ENCODE measurements around the gene IMPA2. TPM values are rescaled to one million over a fixed set of nuclear protein-coding genes. Genes with fewer than 3 reads are reported as not detected.

IMPA2 gene
- total and polyA plus RNA-seq, 2 of the 13 experiments (the other 11 are each of a cell fraction or from before 2014, with no cell fraction given) = 37.8 to 71.8 TPM

DNA sequence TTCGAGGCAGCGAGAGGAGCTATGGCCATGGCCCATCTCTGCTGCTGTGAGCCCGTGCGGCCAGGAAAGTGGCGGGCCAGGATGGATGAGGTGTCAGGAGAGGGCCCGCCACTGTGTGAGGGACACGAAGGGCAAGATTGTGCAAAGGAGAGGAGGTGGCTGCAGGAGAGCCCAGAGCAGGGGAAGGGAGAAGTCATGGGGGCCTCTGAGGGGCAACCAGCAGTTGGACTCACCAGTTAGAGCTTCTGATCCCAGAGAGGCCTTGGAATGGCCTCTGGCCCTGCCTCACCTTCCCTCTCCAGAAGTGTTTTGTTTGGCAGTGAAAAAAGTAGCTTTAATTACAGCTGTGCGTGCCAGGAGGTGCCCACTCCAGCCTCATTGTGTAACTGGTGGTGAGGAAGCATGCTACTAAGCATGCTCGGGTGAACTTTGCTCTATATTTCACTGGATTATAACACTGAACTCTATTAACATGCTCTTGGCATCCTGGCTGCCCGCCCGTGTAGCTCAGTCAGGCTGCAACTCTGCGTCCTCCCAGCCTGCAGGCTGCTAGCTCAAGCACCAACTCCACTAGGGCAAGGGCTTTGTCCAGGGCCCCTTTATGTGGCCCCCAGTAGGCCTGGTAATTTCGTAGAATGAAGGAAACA, 34.2 kb downstream of the IMPA2 start:
- Histone ChIP-seq H3K4me3 (replicated peaks in 1 of 3; ENCODE audit: insufficient read depth in 1 of 3, low read depth in 2 of 3, low read length in 3 of 3) (no peak overlapping the region), H4K20me1 (ENCODE audit: insufficient read depth, low read length) (no peaks in the 10 kb centered on the region), H3K4me1 (ENCODE audit: insufficient read depth, low read length) (peaks cover under 1% of the 10 kb centered on the region; the same call in 1 of the 2 replicates), H3K9ac (ENCODE audit: insufficient read depth, low read depth, low read length) (no peak overlapping the region), H2AFZ (ENCODE audit: low read length) (no peak overlapping the region), H3K36me3 (replicated peaks in 1 of 2; ENCODE audit: control insufficient read depth in 1 of 2, insufficient read depth in 2 of 2, low read length in 2 of 2) (peaks cover 14 to 64% of the 10 kb centered on the region in 2 experiments; a peak in 4 of 5 replicates), H3K27me3 (ENCODE audit: control insufficient read depth in 1 of 2, insufficient read depth in 2 of 2, low read length in 2 of 2) (no peaks in the 10 kb centered on the region), H3K79me2 (ENCODE audit: insufficient read depth, low read length) (no peaks in the 10 kb centered on the region), H3K9me3 (ENCODE audit: low read length) (no peaks in the 10 kb centered on the region), H3K27ac (ENCODE audit: extremely low read length, insufficient read depth, low read length) (no peak overlapping the region), H3K4me2 (ENCODE audit: low read depth, low read length) (no peak overlapping the region)
- no peak for DNase-seq (ENCODE audit: low spot score)
- no peak for FAIRE-seq
- POLR2A ChIA-PET = no interaction called here
- CTCF ChIA-PET (ENCODE audit: low intra/inter-chr PET ratio, low total read pairs) = no interaction called here
- no peak for ATAC-seq
- BruUV-seq (replicated peaks) = no TSS peak
- 86% methylated on average over 13 of the region's 13 CpGs for WGBS (ENCODE audit: low lambda C conversion rate)
- intact Hi-C loops (cut with micrococcal nuclease; ENCODE audit: unreplicated experiment) = no loop called here
- in situ Hi-C loops (cut with HindIII; ENCODE audit: extremely low pct_ligation_motif_present, low pct_unique_long_range_greater_than_20kb) = no loop called here
- TF ChIP-seq MED1 (CRISPR knock-in tag; IDR thresholded peaks at IDR 0.05) (no peak), ETV6 (CRISPR knock-in tag; conservative IDR thresholded peaks at IDR 0.05) (no peak), ZNF34 (CRISPR knock-in tag; IDR thresholded peaks at IDR 0.05; ENCODE audit: borderline replicate concordance) (no peak), ZFP36L2 (CRISPR knock-in tag; IDR thresholded peaks at IDR 0.05) (no peak), ZBTB1 (CRISPR knock-in tag; IDR thresholded peaks at IDR 0.05; ENCODE audit: borderline replicate concordance) (no peak), PHB2 (IDR thresholded peaks at IDR 0.05; ENCODE audit: partially characterized antibody) (no peak), SNAI1 (CRISPR knock-in tag; IDR thresholded peaks at IDR 0.05; ENCODE audit: borderline replicate concordance) (no peak), SMAD1 (CRISPR knock-in tag; IDR thresholded peaks at IDR 0.05; ENCODE audit: borderline replicate concordance, low read depth) (no peak)

DNA sequence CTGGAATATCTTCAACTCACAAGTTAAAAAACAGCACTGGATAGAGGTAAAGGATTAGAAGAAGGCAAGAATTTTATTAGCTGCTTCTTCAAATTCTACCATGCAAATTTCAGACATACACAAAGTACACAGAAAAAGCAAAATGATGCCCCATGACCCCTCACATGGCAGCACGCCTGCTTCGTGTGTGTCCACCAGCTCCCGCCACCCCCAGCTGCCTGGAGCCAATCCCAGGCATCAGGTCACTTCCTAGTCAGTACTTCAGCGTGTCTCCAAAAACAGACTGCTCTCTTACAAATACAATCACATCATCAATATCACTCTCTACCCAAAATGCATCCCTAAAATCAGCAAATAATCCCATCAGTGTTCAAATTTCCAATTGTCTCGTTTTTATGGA, 35.8 kb downstream of the IMPA2 start:
- no peak overlapping the region for H3K4me2 ChIP-seq (ENCODE audit: low read depth, low read length)
- H3K9ac ChIP-seq (ENCODE audit: insufficient read depth, low read depth, low read length) = no peak overlapping the region
- POLR2A ChIA-PET = no interaction called here
- H3K4me3 ChIP-seq (replicated peaks in 1 of 3; ENCODE audit: insufficient read depth in 1 of 3, low read depth in 2 of 3, low read length in 3 of 3) = no peak overlapping the region
- no peak overlapping the region for H2AFZ ChIP-seq (ENCODE audit: low read length)
- FAIRE-seq (no peak), ATAC-seq (no peak), DNase-seq (ENCODE audit: low spot score) (no peak)
- CTCF ChIA-PET (ENCODE audit: low intra/inter-chr PET ratio, low total read pairs) = no interaction called here
- peaks cover 11 to 54% of the 10 kb centered on the region in 2 experiments; a peak in 4 of 5 replicates for H3K36me3 ChIP-seq (replicated peaks in 1 of 2; ENCODE audit: control insufficient read depth in 1 of 2, insufficient read depth in 2 of 2, low read length in 2 of 2)
- no peak overlapping the region for H3K27ac ChIP-seq (ENCODE audit: extremely low read length, insufficient read depth, low read length)
- 92% methylated on average over 5 of the region's 5 CpGs for WGBS (ENCODE audit: low lambda C conversion rate)
- H3K4me1 ChIP-seq (ENCODE audit: insufficient read depth, low read length) = peaks cover 13% of the 10 kb centered on the region
- H3K79me2 ChIP-seq (ENCODE audit: insufficient read depth, low read length) = no peaks in the 10 kb centered on the region
- H3K9me3 ChIP-seq (ENCODE audit: low read length) = no peaks in the 10 kb centered on the region
- BruUV-seq (replicated peaks) = TSS peak; percentile 32
- no peaks in the 10 kb centered on the region; the same call in 1 of the 2 replicates for H4K20me1 ChIP-seq (ENCODE audit: insufficient read depth, low read length)
- TF ChIP-seq ZNF746 (CRISPR knock-in tag; IDR thresholded peaks at IDR 0.05) = no peak
- TF ChIP-seq, protein P1, sequence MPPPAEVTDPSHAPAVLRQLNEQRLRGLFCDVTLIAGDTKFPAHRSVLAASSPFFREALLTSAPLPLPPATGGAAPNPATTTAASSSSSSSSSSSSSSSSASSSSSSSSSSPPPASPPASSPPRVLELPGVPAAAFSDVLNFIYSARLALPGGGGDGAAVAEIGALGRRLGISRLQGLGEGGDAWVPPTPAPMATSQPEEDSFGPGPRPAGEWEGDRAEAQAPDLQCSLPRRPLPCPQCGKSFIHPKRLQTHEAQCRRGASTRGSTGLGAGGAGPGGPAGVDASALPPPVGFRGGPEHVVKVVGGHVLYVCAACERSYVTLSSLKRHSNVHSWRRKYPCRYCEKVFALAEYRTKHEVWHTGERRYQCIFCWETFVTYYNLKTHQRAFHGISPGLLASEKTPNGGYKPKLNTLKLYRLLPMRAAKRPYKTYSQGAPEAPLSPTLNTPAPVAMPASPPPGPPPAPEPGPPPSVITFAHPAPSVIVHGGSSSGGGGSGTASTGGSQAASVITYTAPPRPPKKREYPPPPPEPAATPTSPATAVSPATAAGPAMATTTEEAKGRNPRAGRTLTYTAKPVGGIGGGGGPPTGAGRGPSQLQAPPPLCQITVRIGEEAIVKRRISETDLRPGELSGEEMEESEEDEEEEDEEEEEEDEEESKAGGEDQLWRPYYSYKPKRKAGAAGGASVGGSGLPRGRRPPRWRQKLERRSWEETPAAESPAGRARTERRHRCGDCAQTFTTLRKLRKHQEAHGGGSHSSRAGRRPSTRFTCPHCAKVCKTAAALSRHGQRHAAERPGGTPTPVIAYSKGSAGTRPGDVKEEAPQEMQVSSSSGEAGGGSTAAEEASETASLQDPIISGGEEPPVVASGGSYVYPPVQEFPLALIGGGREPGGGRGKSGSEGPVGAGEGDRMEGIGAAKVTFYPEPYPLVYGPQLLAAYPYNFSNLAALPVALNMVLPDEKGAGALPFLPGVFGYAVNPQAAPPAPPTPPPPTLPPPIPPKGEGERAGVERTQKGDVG (CRISPR knock-in tag; IDR thresholded peaks at IDR 0.05; ENCODE audit: borderline replicate concordance) = no peak
- TF ChIP-seq CHCHD3 (CRISPR knock-in tag; IDR thresholded peaks at IDR 0.05) = no peak
- TF ChIP-seq, protein P2, sequence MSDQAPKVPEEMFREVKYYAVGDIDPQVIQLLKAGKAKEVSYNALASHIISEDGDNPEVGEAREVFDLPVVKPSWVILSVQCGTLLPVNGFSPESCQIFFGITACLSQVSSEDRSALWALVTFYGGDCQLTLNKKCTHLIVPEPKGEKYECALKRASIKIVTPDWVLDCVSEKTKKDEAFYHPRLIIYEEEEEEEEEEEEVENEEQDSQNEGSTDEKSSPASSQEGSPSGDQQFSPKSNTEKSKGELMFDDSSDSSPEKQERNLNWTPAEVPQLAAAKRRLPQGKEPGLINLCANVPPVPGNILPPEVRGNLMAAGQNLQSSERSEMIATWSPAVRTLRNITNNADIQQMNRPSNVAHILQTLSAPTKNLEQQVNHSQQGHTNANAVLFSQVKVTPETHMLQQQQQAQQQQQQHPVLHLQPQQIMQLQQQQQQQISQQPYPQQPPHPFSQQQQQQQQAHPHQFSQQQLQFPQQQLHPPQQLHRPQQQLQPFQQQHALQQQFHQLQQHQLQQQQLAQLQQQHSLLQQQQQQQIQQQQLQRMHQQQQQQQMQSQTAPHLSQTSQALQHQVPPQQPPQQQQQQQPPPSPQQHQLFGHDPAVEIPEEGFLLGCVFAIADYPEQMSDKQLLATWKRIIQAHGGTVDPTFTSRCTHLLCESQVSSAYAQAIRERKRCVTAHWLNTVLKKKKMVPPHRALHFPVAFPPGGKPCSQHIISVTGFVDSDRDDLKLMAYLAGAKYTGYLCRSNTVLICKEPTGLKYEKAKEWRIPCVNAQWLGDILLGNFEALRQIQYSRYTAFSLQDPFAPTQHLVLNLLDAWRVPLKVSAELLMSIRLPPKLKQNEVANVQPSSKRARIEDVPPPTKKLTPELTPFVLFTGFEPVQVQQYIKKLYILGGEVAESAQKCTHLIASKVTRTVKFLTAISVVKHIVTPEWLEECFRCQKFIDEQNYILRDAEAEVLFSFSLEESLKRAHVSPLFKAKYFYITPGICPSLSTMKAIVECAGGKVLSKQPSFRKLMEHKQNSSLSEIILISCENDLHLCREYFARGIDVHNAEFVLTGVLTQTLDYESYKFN (CRISPR knock-in tag; conservative IDR thresholded peaks at IDR 0.05) = no peak
- in situ Hi-C loops (cut with HindIII; ENCODE audit: extremely low pct_ligation_motif_present, low pct_unique_long_range_greater_than_20kb) (no loop called here), intact Hi-C loops (cut with micrococcal nuclease; ENCODE audit: unreplicated experiment) (no loop called here)
- no peaks in the 10 kb centered on the region for H3K27me3 ChIP-seq (ENCODE audit: control insufficient read depth in 1 of 2, insufficient read depth in 2 of 2, low read length in 2 of 2)

Data from HepG2 (cell line).